Right cardiac atrium (tissue), 5 donors: Measurements from ENCODE around the gene SCMH1. TPM values are rescaled to one million over a fixed set of nuclear protein-coding genes. Genes with fewer than 3 reads are reported as not detected.

Experiments
- ATAC-seq, 2 donors: fragments of 200-7000 bp; cut with Tn5 transposase; one replicate each; pipeline versions ENCODE4 v1.8.0 to v1.9.1; 2020; ENCODE audit warnings: moderate library complexity in 2 of 2, mild to moderate bottlenecking in 1 of 2
- DNase-seq, 3 donors: peaks; one replicate each; pipeline ENCODE4 v3.0.0-alpha.2; 2020
- H3K27ac ChIP-seq: one replicate; pipeline ENCODE4 v1.5.1; 2013; ENCODE audit warnings: mild to moderate bottlenecking, low read length, control low read depth, moderate library complexity
- H3K27me3 ChIP-seq: one replicate; pipeline ENCODE4 v1.6.1; 2013; ENCODE audit not compliant: control insufficient read depth, insufficient read depth
- H3K4me1 ChIP-seq: one replicate; pipeline ENCODE4 v1.6.1; 2013; ENCODE audit warnings: low read length; ENCODE audit not compliant: control insufficient read depth, insufficient read depth
- H3K4me3 ChIP-seq: one replicate; pipeline ENCODE4 v1.5.1; 2013; ENCODE audit warnings: low read length, control low read depth
- H3K9me3 ChIP-seq: one replicate; pipeline ENCODE4 v1.6.1; 2013; ENCODE audit warnings: low read length; ENCODE audit not compliant: control insufficient read depth
- WGBS: extraction: QIAGEN DNeasy Blood & Tissue Kit; methylation state at CpG from one replicate; pipeline ENCODE4 v1.1.7; 2013; 5-methylcytosine and 5-hydroxymethylcytosine counted together
- intact Hi-C, 4 donors: fragments of 100-400 bp; cut with DNase I; formaldehyde crosslinking; loops; one replicate each; pipeline versions ENCODE4 v1.11.0 to v1.14.0; 2022 to 2023
- polyA plus RNA-seq: library from polyadenylated mRNA; stranded (reverse); fragments of 200-250 nt; gene quantifications from one replicate; pipeline ENCODE4 v1.2.3, GENCODE V29; 2013
- total RNA-seq, 4 donors: library from RNA; stranded (reverse); fragmentation: NEBNext Ultra II Directional; extraction: Animal tissue kit (Norgen Biotek cat#: 25700); gene quantifications; one replicate each; pipeline ENCODE4 v1.2.1, GENCODE V29; 2021
- donor health status: healthy with polysubstance abuse.
- donor health status: DM: no; HTN: yes; CAD: no.
- donor health status: DM: no; HTN: no; CAD: no.
- donor health status: DM: no; HTN: yes; CAD: no; lungs with severe emphysema.
- donor health status: DM: yes; HTN: yes; CAD: no.

Gene SCMH1
- total and polyA plus RNA-seq, 5 donors = 42.6 to 66.5 (median 54.5) TPM

DNA sequence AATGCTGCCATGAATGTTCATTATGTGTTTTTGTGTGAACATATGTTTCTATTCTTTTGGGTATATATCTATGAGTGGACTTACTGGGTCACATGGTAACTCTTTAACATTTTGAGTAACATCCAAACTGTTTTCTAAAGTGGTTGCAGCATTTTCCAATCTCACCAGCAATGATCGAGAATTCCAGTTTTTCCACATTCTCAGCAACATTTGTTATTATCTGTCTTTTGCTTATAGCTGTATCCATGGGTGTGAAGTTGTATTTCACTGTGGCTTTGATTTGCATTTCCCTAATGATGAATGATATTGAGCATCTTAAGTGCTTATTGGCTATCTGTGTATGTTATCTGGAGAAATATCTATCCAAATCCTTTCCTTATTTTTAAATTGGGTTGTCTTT, 131.4 kb downstream of the SCMH1 start:
- no peak for DNase-seq
- Histone ChIP-seq H3K4me3 (no peak overlapping the region), H3K27me3 (no peaks in the 10 kb centered on the region), H3K9me3 (no peaks in the 10 kb centered on the region), H3K27ac (no peak overlapping the region), H3K4me1 (peaks cover 9% of the 10 kb centered on the region)
- WGBS = 69% methylated on average over 1 of the region's 1 CpG
- no peak for ATAC-seq
- intact Hi-C loops = no loop called here

DNA sequence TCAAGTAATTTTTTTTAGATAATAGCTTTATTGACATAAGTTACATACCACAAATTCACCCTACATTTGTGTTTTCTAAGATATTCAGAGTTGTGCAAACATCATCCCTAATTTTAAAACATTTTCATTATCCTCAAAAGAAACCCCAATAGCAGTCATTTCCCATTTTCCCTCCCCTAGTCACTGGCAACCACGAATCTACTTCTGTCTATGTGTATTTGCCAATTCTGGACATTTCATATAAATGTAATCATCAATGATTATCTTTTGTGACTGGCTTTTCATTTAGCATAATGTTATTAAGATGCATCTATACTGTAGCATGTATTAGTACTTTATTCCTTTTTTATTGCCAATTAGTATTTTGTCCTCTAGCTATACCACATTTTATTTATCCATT, 131.8 kb downstream of the SCMH1 start:
- intact Hi-C loops = no loop called here
- no peak overlapping the region for H3K4me3 ChIP-seq

DNA sequence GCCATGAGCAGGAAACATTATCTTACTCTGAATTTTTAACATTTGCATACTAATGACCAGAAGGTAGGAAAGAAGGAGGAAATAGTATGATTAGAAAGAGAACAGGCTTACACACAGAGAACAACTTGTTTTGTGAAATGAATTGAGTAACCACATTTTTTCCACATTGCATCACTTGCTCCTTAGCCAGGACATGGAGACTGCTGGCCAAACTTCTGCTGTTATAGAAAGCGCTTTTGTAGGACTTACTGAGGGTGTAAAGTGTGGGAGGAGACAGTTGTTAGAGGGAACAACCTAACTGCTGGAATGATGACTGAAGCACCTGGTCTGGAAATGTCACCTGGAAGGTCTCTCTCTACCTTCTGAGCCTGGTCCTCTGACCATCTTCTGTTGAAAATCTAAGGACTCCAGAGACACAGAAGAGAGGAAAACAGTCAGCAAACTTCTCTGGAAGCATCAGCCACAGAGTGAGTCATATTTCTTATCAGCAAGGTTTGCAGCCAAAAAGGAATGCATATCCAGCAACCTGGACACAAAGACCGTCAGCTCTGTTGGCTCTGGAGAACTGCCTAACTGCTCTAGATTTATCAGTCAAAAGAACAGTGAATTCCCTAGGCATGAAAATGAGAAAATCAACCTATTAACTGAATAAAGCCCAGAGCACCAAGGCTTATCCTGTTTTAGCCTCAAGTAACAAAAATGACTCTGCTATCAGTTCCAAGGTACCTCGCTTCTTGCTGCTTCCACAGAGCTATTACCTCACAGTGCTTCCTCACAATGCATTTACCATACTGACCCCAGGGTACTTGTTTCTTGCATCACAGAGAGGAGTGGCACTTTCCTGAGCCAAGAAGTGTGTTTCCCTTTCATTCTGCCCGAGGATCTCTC, 132.6 kb downstream of the SCMH1 start:
- DNase-seq (peak; percentile 28 to 62 (median 43)), ATAC-seq (peak; percentile 92 to 95)
- Histone ChIP-seq H3K4me3 (no peak overlapping the region), H3K27ac (peak overlapping the region; percentile 98), H3K27me3 (no peaks in the 10 kb centered on the region), H3K4me1 (peaks cover 9% of the 10 kb centered on the region), H3K9me3 (no peaks in the 10 kb centered on the region)
- intact Hi-C loops = no loop called here
- WGBS = 10% methylated on average over 4 of the region's 4 CpGs

More for the DNA sequence above, 131.8 kb downstream of the SCMH1 start:
- H3K4me1 ChIP-seq = peaks cover 9% of the 10 kb centered on the region
- H3K9me3 ChIP-seq = no peaks in the 10 kb centered on the region
- DNase-seq (no peak), ATAC-seq (no peak)
- WGBS = 55% methylated on average over 1 of the region's 1 CpG
- H3K27me3 ChIP-seq = no peaks in the 10 kb centered on the region
- peak overlapping the region; percentile 98 for H3K27ac ChIP-seq

DNA sequence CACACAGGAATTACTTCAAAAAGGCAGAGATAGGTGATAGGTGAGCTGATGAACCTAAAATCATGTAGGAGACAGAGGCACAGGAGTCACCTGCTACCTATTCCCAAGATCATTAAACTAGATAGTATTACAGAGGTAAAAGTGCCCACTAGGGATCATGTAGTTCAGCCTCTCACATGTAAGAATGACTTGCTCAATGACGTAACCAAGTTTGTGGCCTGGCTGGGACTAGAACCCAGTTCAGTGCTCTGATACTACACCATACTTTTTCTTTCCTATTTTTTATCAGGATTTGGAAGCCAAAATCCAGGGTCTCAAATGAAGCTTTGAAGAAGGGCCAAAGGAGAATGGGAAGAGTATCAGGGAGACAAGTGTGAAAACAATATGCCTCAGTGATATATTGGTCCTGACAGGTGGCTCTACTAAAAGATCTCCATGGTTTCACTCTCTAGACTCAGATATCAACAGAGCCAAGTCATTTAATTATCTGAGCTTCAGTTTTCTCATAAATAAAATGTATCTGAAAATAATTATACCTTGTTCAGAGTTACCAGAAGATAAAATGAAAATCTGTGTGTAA, 133.3 kb downstream of the SCMH1 start:
- Histone ChIP-seq H3K9me3 (no peaks in the 10 kb centered on the region), H3K27ac (peak overlapping the region; percentile 79), H3K27me3 (no peaks in the 10 kb centered on the region), H3K4me1 (peaks cover 12% of the 10 kb centered on the region), H3K4me3 (no peak overlapping the region)
- DNase-seq (peak in 1 of 3 donors; percentile 23), ATAC-seq (peak; percentile 60 to 67)
- intact Hi-C loops = no loop called here
- 67% methylated on average over 1 of the region's 1 CpG for WGBS

DNA sequence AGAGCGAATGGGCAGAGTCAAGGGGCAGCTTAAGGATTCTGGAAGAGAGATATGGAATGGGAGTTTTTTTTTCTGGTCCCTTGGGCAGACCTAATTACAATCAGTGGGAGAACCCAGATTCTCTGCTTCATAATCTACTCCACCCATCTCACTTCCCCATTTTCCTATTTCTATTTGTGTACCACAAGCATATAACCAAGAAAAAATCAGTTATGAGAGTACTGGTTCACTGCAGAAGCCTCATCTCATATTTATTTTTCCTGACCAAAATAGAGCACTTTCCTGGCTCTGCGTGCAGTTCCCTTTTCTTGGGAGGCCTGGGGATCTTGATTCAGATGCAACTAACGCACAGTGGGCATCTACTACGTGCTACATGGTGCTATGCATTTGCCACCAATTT, 138.3 kb downstream of the SCMH1 start:
- Histone ChIP-seq H3K27me3 (no peaks in the 10 kb centered on the region), H3K4me3 (no peak overlapping the region), H3K9me3 (no peaks in the 10 kb centered on the region), H3K27ac (peak overlapping the region; percentile 68), H3K4me1 (peaks cover 10% of the 10 kb centered on the region)
- DNase-seq (no peak), ATAC-seq (no peak)
- 50% methylated on average over 4 of the region's 4 CpGs for WGBS
- intact Hi-C loops = no loop called here

DNA sequence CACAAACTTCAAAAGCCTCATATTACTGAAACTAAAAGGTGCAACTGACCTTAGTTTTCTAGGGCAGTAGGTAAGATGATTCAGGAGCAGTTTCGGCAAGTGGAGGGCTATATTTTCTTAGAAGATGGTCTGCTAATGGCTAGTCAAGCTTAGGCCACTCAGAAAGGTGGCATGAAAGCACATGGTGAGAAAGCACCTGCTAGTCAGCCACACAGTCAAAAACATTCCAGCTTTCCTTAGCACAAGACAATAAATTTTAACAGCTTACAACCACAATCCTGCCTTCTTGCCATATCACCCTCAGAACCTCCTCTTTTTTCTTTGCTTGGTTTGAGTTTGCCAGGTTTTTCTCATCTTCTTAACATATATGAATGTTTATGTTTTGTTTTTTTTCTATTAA, 139.5 kb downstream of the SCMH1 start:
- Histone ChIP-seq H3K27me3 (no peaks in the 10 kb centered on the region), H3K27ac (peak overlapping the region; percentile 49), H3K9me3 (no peaks in the 10 kb centered on the region), H3K4me1 (peaks cover 7% of the 10 kb centered on the region), H3K4me3 (no peak overlapping the region)
- DNase-seq (no peak), ATAC-seq (no peak)
- 67% methylated on average over 1 of the region's 1 CpG for whole genome bisulfite sequencing
- intact Hi-C loops = no loop called here

DNA sequence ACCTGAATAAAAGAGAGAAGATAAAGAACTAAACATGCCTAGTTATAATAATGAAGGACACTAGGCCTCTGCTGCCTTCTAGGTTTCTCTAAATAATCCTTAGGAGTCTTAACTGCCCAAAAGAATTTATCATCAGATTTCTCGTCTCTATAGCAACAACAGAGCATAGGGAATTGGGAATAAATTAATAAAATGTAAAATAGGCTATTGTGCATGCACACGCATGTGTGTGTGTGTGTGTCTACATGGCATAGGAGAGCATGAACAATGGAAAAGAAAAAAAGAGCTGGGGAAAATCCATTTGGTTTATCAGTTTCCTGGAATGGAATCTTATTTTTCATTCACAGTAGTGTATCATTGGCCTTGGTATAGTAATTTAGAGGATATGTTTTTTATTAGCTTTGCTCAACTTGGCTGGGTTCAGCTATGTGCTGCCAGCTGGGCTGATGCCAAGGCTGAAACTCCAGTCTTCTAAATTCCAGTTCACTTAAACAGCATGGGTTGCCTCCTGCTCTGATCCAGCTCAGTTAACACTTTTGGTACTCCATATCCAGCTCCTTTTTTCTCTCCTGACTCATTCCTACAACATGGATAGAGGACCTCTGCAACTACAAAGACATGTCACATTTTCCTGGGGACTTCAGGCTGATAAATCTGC, 140.0 kb downstream of the SCMH1 start:
- Histone ChIP-seq H3K4me1 (peaks cover 7% of the 10 kb centered on the region), H3K4me3 (no peak overlapping the region), H3K9me3 (no peaks in the 10 kb centered on the region), H3K27me3 (no peaks in the 10 kb centered on the region), H3K27ac (no peak overlapping the region)
- DNase-seq (peak; percentile 92 to 96 (median 94)), ATAC-seq (peak; percentile 94 to 95)
- intact Hi-C loops = no loop called here
- WGBS = 36% methylated on average over 2 of the region's 2 CpGs

DNA sequence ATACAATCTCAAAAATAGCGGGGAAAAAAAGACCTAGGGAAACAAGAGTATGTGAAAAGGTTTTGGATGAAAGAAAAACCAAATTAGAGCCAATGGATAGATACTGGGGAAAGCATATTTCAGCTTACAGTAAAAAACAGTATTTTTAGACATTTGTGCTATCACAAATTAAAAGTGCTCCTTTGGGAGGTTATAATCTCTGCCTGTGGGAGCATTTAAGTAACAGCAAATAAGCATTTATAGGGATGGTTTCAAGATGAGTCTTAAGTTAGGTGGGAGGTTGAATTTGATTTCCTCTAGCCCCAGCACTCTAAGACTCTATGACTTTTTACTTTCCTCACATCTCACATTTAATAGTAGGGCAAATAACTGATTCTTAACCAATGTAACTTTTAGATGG, 141.0 kb downstream of the SCMH1 start:
- Histone ChIP-seq H3K27me3 (no peaks in the 10 kb centered on the region), H3K27ac (no peak overlapping the region), H3K4me3 (no peak overlapping the region), H3K4me1 (peaks cover 7% of the 10 kb centered on the region), H3K9me3 (no peaks in the 10 kb centered on the region)
- no peak for ATAC-seq
- DNase-seq = no peak
- WGBS = 75% methylated on average over 1 of the region's 1 CpG
- intact Hi-C loops = no loop called here

DNA sequence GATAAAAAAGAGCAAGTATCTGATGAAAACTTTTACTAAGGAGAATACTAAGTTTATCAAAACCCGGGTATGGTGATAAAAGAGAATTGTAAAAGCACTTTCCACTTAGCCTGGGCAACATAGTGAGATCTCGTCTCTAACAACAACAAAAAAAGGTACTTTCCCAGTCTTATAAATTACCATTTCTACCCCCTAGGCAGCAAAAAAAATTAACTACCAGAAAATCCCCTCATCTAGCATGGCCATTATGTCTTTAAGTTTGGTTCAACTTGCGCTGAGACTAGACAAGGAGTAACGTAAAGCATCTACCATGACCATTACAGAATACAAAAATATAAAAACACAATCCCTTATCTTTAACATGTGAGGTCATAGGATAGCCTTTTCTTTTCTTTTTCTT, 141.9 kb downstream of the SCMH1 start:
- intact Hi-C loops = no loop called here
- Histone ChIP-seq H3K27ac (no peak overlapping the region), H3K27me3 (no peaks in the 10 kb centered on the region), H3K4me3 (no peak overlapping the region), H3K9me3 (no peaks in the 10 kb centered on the region), H3K4me1 (peaks cover 7% of the 10 kb centered on the region)
- WGBS = 87% methylated on average over 4 of the region's 4 CpGs
- DNase-seq = no peak
- no peak for ATAC-seq

DNA sequence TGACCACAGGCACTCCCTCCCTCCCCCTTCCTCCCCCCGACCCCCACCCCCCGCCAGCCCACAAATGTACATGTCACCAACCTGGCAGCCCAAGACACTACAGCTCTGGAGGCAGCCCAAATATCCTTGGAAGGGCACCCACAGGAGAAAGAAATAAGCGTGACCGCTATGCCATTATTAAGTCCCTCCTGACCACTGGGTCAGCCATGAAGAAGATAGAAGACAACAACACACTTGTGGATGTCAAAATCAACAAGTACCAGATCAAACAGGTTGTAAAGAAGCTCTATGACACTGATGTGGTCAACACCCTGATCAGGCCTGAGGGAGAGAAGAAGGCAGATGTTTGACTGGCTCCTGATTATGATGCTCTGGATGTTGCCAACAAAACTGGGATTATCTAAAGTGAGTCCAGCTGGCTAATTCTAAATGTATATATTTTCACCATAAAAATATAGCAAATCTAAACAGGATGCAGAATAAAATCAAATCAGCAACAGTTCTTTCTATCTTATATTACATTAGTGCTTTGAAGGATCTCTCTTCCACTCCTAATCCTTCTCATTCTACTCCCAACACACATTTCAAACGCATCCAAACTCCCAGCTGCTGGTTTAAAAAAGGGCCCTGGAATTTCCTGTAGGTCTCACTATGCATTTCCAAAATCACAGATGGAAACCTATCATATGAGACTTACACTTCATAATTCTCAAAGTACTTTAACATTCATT, 143.2 kb downstream of the SCMH1 start:
- no peaks in the 10 kb centered on the region for H3K9me3 ChIP-seq
- DNase-seq (no peak), ATAC-seq (peak in 1 of 2 donors; percentile 44)
- intact Hi-C loops = no loop called here
- H3K27ac ChIP-seq = no peak overlapping the region
- no peak overlapping the region for H3K4me3 ChIP-seq
- WGBS = 57% methylated on average over 5 of the region's 5 CpGs
- peaks cover 5% of the 10 kb centered on the region for H3K4me1 ChIP-seq
- H3K27me3 ChIP-seq = no peaks in the 10 kb centered on the region
